Fibroblast of gingiva (primary cell): Measurements from ENCODE around the gene TCN1.
"Not testable (repeated sequence)": the region's sequence is repeated elsewhere in the genome, so short reads cannot be mapped to it uniquely, and the experiment has no call there.

Experiments
- DNase-seq: peaks from one replicate; pipeline ENCODE4 v3.0.0-alpha.2; 2011; ENCODE audit warnings: low read depth

TCN1 gene, protein sequence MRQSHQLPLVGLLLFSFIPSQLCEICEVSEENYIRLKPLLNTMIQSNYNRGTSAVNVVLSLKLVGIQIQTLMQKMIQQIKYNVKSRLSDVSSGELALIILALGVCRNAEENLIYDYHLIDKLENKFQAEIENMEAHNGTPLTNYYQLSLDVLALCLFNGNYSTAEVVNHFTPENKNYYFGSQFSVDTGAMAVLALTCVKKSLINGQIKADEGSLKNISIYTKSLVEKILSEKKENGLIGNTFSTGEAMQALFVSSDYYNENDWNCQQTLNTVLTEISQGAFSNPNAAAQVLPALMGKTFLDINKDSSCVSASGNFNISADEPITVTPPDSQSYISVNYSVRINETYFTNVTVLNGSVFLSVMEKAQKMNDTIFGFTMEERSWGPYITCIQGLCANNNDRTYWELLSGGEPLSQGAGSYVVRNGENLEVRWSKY

DNA sequence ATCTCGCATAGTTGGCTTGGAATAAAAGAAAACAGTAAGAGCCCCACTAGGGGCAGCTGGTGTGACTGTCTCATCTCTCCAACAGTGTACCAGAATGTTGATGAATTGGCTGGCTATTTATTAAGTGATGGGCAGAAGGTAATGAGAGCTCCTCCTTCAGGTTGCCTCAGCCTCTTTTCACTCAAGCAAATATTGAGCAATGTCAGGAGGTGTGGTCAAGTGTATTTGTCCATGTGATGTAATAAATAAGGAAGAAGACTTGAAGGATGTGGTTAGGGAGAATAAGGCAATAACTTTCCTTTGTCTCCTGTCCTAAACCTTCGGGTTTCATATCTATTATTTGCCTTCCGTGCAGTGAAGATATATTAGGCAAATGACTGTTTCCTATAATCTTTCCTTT is at the start of gene TCN1:
Gene TCN1 (minus strand): TSS at position 91 of the 400 bp plus-strand sequence. CDS start 17 bp downstream, at position 74.
- DNase-seq: no peak

DNA sequence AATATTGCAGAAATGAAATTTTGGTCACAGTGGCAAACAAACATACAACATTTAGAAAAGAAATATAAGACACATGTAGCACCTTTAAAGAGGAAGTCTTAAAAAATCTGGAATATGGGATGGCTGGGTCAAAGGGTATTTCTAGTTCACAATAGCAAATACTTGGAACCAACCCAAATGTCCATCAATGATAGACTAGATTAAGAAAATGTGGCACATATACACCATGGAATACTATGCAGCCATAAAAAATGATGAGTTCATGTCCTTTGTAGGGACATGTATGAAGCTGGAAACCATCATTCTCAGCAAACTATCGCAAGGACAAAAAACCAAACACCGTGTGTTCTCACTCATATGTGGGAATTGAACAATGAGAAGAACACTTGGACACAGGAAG is 37.3 kb upstream of the TCN1 start:
- DNase-seq: not testable (repeated sequence)

GRCh38 chr11:59901306-59901705 is 35.0 kb upstream of the TCN1 start:
- DNase-seq: no peak

- DNase-seq: no peak
Measured at GRCh38 chr11:59900366-59901126, 34.3 kb upstream of the TCN1 start.

- no peak for DNase-seq
Measured at GRCh38 chr11:59899532-59899931, 33.2 kb upstream of the TCN1 start.

- no peak for DNase-seq
Measured at GRCh38 chr11:59898650-59899049, 32.4 kb upstream of the TCN1 start.

- DNase-seq: no peak
Measured at GRCh38 chr11:59898046-59898445, 31.8 kb upstream of the TCN1 start.

DNA sequence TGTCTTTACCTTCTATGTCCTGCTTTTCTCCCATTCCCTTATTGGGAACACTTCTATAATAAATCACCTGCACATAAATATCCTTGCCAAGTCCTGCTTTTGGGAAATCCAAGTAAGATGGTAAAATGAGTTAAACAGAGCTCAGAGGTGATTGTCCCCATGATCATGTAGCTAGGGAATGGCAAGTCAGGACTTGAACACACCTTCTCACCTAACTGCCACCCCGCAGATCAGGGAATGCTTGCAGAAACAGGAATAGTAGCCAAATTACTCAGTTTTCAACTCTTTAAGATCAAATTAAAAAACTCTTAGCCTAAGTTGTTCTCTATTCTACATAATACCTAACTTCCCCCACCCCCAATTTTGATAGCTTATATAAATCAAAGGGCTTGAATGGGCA is 28.3 kb upstream of the TCN1 start:
- no peak for DNase-seq

- DNase-seq: no peak
Measured at GRCh38 chr11:59891781-59892181, 25.5 kb upstream of the TCN1 start.

DNA sequence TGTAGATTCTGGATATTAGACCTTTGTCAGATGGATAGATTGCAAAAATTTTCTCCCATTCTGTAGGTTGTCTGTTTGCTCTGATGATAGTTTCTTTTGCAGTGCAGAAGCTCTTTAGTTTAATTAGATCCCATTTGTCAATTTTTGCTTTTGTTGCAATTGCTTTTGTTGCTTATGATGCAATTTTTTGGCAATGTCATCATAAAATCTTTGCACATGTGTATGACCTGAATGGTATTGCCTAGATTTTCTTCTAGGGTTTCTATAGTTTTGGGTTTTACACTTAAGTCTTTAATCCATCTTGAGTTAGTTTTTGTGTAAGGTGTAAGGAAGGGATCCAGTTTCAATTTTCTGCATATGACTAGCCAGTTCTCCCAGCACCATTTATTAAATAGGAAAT is 20.9 kb upstream of the TCN1 start:
- not testable (repeated sequence) for DNase-seq

GRCh38 chr11:59883597-59883996 is 17.3 kb upstream of the TCN1 start:
- no peak for DNase-seq

DNA sequence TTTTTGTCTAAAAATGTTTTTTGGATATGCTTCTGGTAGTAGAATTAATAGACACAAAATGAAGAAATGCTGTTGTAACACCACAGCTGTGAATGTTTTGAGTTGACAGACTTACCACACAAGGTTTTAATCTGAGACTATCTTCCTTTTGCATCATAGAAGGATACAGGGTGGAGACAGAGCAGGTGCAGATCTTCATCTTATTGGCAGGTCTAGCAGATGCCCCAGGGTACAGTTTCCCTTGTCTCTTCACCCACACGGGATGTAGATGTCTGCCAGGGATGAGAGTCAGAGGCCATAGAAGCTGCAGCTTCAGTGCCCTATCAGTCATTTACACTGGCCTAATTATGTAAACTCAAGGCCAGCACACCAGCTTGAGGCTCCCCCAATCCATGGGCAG is 13.3 kb upstream of the TCN1 start:
- DNase-seq: no peak

GRCh38 chr11:59878575-59878974 is 12.3 kb upstream of the TCN1 start, which contains the start of gene OOSP3:
TSS of gene OOSP3 (plus strand) at chr11:59878782. CDS start at chr11:59878809, 27 bp downstream.
- DNase-seq: no peak

DNA sequence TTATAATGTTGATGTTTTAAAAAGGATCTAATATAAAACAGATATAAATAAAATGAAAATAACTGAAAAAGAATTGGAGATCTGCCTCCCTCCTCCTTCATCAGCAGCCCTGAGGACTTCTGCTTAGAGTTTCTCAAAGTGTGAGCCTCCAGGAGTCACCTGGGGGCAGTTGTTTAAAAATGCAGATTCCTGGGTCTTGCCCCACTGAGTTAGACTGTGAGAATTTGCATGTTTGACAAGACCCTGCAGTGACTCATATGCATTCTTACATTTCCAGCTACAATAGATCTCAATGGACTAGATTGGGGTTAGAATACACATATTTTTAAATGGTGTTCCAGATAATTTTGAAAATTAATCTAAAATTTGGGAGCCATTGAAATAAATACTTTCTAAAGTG is 11.5 kb upstream of the TCN1 start:
- no peak for DNase-seq

GRCh38 chr11:59877325-59877724 is 11.0 kb upstream of the TCN1 start:
- DNase-seq: no peak

- DNase-seq: no peak
Measured at GRCh38 chr11:59875856-59876519, 9.7 kb upstream of the TCN1 start.

- DNase-seq: no peak
Measured at GRCh38 chr11:59872076-59872475, 5.8 kb upstream of the TCN1 start.

DNA sequence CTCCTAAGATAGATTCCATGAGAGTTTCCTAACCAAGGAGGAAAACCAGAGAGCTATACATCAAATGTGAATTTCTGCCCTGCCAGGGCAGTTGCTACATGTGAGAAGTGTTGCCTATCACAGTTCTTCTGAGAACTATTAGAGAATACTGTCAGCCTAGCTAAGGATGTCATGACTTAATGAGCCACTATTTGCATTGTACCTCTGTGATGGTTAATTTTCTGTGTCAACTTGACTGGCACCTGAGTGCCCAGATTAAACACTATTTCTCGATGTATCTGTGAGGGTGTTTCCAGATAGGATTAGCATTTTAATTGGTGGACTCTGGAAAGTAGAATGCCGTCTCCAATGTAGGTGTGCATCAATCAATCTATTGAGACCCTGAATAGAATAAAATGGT is 1.7 kb upstream of the TCN1 start:
- no peak for DNase-seq

DNA sequence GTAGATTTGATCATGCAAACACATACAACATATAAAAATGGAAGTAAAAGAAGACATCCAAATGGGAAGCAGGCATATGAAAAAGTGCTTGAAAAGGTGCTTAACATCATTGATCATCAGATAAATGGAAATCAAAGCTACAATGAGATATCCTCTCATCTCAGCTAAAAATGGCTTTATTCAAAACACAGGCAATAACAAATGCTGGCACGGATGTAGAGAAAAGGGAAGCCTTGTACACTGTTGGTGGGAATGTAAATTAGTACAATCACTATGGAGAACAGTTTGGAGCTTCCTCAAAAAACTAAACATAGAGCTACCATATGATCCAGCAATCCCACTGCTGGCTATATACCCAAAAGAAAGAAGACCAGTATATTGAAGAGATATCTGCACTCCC is 549 bp upstream of the TCN1 start:
- no peak for DNase-seq

DNA sequence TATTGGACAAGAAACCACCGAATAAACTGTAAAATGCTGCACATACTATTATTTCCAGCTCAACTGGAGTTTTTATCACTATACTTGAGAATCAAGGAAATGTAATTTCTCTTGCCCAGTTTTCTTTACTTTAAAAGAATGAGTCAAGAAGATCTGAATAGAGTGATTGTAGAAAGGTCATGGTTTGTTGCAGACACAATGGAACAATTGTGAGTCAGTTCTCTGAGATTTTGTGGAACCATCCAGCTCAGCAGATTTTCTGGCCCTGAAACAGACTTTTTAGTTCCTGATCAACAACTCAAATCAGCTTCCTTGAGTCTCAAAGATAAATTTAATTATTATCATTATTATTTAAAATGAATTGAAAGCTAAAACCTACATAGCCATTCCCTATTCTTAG is 1.3 kb downstream of the TCN1 start:
- DNase-seq: no peak

DNA sequence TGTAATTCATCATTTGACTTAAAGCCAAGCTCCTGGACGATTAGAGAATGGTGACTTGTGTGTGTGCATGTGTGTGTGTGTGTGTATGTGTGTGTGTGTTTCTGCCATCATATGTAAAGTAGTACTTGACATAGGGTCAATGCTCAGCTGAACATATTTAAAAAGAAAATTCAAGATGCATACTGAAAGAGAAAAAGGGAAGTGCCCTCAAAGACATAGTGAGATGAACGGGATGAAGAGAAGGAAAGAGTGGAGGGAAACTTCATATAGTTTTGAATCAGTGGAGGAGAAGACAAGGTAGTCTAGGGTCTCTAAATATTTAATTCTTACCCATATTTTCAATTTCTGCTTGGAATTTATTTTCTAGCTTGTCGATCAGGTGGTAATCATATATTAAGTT is 4.0 kb downstream of the TCN1 start:
- no peak for DNase-seq

GRCh38 chr11:59859673-59860072 is 6.6 kb downstream of the TCN1 start:
- DNase-seq: no peak
